Thyroid gland (tissue), 4 donors: ENCODE results near the gene FKRP. TPM values are rescaled to one million over a fixed set of nuclear protein-coding genes. Genes with fewer than 3 reads are reported as not detected.
A peak's percentile ranks its signal among the peaks of the same experiment; 100 is the strongest.
"Not testable (repeated sequence)": the region's sequence is repeated elsewhere in the genome, so short reads cannot be mapped to it uniquely, and the experiment has no call there.

Experiments
- DNase-seq, 2 donors: peaks; one replicate each; pipeline ENCODE4 v3.0.0-alpha.2; 2019
- H3K27ac ChIP-seq, 3 donors: fragments of 200-600 bp; sonication (generic); 1 replicate in 2 of 3; 2 replicates in 1 of 3; pipeline ENCODE4 v1.5.1; 2016 to 2019; ENCODE audit warnings: mild to moderate bottlenecking in 1 of 3, moderate library complexity in 1 of 3
- H3K27me3 ChIP-seq: fragments of 200-600 bp; sonication (generic); one replicate; pipeline ENCODE4 v1.5.1; 2019
- H3K36me3 ChIP-seq, 2 donors: fragments of 200-600 bp; sonication (generic); one replicate each; pipeline ENCODE4 v1.5.1; 2016 to 2019
- H3K4me1 ChIP-seq, 2 donors: fragments of 200-600 bp; sonication (generic); one replicate each; pipeline ENCODE4 v1.5.1; 2017 to 2019
- H3K4me3 ChIP-seq, 3 donors: fragments of 200-600 bp; sonication (generic); replicated peaks in 1 of 3; 1 replicate in 2 of 3; 2 replicates in 1 of 3; pipeline ENCODE4 v1.5.1; 2016; ENCODE audit warnings: mild to moderate bottlenecking in 1 of 3
- H3K9me3 ChIP-seq: fragments of 200-600 bp; sonication (generic); one replicate; pipeline ENCODE4 v1.5.1; 2017
- POLR2A ChIP-seq, 2 donors: fragments of 450-650 bp; IDR thresholded peaks; one replicate each; pipeline ENCODE4 v1.6.1; 2017; ENCODE audit warnings: antibody characterized with exemption in 2 of 2, mild to moderate bottlenecking in 2 of 2, moderate library complexity in 1 of 2
- WGBS, 2 donors: methylation state at CpG; one replicate each; pipeline ENCODE4 v1.1.5; 2017; 5-methylcytosine and 5-hydroxymethylcytosine counted together
- intact Hi-C: fragments of 100-400 bp; cut with DNase I; formaldehyde crosslinking; loops from one replicate; pipeline ENCODE4 v1.15.1; 2023
- total RNA-seq, 4 donors: library from RNA; depleted of rRNA; stranded (reverse); fragments of >200 nt; gene quantifications; one replicate each; pipeline ENCODE4 v1.2.3, GENCODE V29; 2016
- TF ChIP-seq, protein P1 (sequence below), 6 experiments: fragments of 200-600 bp in 3 of 6; fragments of 450-650 bp in 3 of 6; sonication (generic) in 3 of 6; IDR thresholded peaks; one replicate each; pipeline ENCODE4 v1.5.1; 2016 to 2019; ENCODE audit warnings: antibody characterized with exemption in 6 of 6, mild to moderate bottlenecking in 2 of 6, inconsistent platforms in 1 of 6, moderate library complexity in 1 of 6

The FKRP gene
- total RNA-seq, 4 donors from 2014 or later = 20.1 to 40.1 (median 23.1) TPM

DNA sequence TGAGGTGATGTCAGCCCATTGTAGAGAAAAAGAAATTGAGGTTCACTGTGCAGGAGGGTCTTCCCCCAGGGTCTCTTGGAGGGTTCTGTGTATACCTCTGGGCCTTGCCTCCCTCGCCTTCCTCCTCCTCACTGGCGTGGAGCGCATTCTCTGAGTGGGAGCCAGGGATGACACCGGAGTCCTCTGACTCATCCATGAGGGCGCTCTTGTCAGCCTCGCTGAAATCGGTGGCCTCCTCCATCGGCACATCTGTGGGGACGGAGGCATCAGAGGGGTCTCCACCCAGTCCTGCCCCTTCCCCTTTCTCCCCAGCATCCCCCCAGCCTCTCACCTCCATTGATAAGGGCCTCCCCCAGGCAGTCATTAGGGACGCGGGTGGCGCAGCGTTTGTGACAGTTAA lies 45.2 kb upstream of the FKRP start:
- Histone ChIP-seq H3K36me3 (peaks cover 77 to 78% of the 10 kb centered on the region in 2 donors), H3K9me3 (no peaks in the 10 kb centered on the region), H3K4me1 (peaks cover 4 to 5% of the 10 kb centered on the region in 2 donors), H3K27ac (no peak overlapping the region), H3K27me3 (no peaks in the 10 kb centered on the region), H3K4me3 (no peak overlapping the region)
- TF ChIP-seq, protein P1, sequence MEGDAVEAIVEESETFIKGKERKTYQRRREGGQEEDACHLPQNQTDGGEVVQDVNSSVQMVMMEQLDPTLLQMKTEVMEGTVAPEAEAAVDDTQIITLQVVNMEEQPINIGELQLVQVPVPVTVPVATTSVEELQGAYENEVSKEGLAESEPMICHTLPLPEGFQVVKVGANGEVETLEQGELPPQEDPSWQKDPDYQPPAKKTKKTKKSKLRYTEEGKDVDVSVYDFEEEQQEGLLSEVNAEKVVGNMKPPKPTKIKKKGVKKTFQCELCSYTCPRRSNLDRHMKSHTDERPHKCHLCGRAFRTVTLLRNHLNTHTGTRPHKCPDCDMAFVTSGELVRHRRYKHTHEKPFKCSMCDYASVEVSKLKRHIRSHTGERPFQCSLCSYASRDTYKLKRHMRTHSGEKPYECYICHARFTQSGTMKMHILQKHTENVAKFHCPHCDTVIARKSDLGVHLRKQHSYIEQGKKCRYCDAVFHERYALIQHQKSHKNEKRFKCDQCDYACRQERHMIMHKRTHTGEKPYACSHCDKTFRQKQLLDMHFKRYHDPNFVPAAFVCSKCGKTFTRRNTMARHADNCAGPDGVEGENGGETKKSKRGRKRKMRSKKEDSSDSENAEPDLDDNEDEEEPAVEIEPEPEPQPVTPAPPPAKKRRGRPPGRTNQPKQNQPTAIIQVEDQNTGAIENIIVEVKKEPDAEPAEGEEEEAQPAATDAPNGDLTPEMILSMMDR (IDR thresholded peaks at IDR 0.05) = no peak
- no peak for TF ChIP-seq POLR2A (IDR thresholded peaks at IDR 0.05)
- 93 to 95% methylated on average over 8 to 13 of the region's 13 CpGs for WGBS, 2 donors
- intact Hi-C loops = no loop called here
- no peak for DNase-seq

DNA sequence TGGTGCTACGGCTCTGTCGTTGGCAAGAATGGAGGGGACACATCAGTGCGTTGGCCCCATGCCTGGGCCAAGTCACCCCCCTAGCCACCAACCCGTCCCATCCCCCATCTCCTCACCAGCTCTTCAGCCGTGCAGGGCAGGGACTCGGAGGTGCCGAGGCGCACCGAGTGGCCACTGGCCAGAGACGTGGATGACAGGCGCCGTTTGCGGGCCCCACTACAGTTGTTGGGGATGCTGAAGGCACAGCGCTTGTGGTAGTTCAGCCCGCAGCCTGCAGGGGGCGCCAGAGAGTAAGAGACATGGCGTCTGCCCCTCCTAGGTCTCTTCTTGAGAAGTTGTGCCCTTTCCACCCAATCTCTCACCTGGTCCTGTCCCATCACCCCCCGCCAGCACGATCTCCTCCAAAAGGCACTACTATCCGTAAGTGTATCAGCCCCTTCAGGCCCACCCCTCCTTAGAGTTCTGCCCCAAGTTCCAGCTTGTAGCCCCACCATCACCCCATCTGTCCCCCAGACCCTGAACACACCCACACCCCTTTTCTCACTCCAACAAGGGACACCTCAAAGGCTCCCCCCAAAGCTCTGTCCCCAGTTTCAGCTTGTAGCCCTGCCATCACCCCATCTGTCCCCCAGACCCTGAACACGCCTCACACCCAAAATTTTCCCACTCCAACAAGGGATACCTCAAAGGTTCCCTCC lies 41.3 kb upstream of the FKRP start:
- Histone ChIP-seq H3K27ac (no peak overlapping the region), H3K27me3 (no peaks in the 10 kb centered on the region), H3K9me3 (no peaks in the 10 kb centered on the region), H3K4me3 (no peak overlapping the region), H3K4me1 (no peaks in the 10 kb centered on the region), H3K36me3 (peaks cover 46 to 60% of the 10 kb centered on the region in 2 donors)
- intact Hi-C loops = no loop called here
- TF ChIP-seq, protein P1 (IDR thresholded peaks at IDR 0.05) = peak; percentile 68 to 96 (median 80)
- no peak for TF ChIP-seq POLR2A (IDR thresholded peaks at IDR 0.05)
- 41 to 56% methylated on average over 11 to 20 of the region's 21 CpGs for WGBS, 2 donors
- peak; percentile 65 to 70 for DNase-seq

DNA sequence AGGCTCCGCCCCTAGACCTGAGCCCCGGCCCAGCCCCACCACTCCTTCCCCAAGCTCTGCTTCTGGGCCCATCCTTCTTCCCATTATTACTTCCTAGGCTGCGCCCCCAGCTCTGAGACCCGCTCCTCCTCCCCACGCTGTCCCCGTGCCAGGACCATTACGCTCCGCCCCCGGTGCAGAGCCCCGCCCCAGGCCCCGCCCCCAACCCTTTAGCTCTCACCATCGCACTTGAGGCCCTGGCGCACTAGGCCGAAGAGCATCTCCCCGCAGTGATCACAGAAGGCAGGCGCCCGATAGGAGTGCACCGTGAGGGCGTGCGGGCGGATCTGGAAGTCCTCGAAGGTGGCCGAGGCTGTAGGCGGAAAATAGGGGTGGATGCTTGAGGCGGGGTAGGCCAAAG lies 35.2 kb upstream of the FKRP start:
- no peak for DNase-seq
- no peaks in the 10 kb centered on the region for H3K27me3 ChIP-seq
- H3K36me3 ChIP-seq = peaks cover 8 to 20% of the 10 kb centered on the region in 2 donors
- peaks cover 11 to 15% of the 10 kb centered on the region in 2 donors for H3K4me1 ChIP-seq
- TF ChIP-seq, protein P1 (IDR thresholded peaks at IDR 0.05) = no peak
- no peak for TF ChIP-seq POLR2A (IDR thresholded peaks at IDR 0.05)
- intact Hi-C loops = loop anchor here (5.0 kb wide), 1 partner anchor 37 kb away; the partner anchor contains the start of genes FKRP and STRN4
- H3K9me3 ChIP-seq = no peaks in the 10 kb centered on the region
- H3K4me3 ChIP-seq = no peak overlapping the region
- whole genome bisulfite sequencing, 2 donors = 84 to 87% methylated on average over 25 of the region's 25 CpGs
- H3K27ac ChIP-seq = no peak overlapping the region

DNA sequence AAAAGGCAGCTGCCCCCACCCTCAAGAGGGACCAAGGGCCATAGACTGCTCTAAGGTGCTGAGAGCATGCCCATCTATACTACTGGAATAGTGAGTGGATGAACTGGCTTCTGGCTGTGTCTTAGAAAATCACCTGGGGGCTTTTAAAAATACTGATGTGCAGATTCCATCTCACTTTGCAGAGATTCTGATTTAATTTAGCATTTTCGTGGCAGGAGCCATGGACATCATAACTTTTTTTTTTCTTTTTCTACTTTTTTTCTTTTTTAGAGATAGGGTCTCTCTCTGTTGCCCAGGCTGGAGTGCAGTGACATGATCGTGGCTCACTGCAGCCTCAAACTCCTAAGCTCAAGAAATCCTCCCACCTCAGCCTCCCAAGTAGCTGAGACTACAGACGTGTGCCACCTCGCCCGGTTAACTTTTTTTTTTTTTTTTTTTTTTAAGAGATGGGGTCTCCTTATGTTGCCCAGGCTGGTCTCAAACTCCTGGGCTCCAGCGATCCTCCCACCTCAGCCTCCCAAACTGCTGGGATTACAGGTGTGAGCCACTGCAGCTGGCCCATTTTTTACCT lies 33.0 kb upstream of the FKRP start:
- not testable (repeated sequence) for H3K9me3 ChIP-seq

DNA sequence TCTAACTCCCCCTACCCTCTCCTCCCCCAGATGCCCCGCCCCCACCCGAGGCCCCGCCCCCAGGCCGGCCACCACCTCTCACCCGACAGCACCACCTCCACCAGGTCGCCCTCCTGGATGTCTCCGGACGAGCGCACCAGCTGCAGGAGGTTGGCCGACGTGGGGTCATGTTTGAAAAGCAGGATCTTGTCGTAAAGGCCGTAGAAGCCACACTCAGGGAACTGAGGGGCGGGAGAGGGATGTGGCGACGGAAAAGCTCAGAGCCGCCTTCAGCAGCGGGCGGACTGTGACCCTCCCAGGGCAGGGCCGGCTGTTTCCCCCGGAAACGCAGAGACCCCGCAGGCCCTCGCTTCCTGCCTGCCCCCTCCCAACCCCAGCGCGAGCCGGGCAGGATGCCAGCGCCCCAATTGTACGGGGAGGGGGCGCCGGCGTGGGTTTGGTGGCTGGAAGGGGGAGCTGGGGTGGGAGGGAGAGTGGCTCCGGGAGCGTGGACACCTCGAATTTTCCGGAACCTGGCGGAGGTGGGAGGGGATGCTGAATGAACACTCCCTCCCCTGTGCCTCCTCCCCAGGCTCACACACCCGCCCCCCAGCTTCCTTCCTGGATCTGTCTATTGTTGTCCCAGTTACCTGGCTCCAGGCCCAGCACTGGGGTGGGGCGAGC lies 31.9 kb upstream of the FKRP start:
- TF ChIP-seq, protein P1 (IDR thresholded peaks at IDR 0.05) = no peak
- peak in 1 of 2 donors; percentile 5 for TF ChIP-seq POLR2A (IDR thresholded peaks at IDR 0.05)
- 0% methylated on average over 7 to 9 of the region's 39 CpGs for WGBS, 2 donors
- Histone ChIP-seq H3K27ac (peak overlapping the region; percentile 70 to 98 (median 96)), H3K4me1 (peaks cover 23 to 28% of the 10 kb centered on the region in 2 donors), H3K9me3 (no peaks in the 10 kb centered on the region), H3K4me3 (peak overlapping the region; percentile 40 to 65 (median 41)), H3K36me3 (peaks cover 8 to 11% of the 10 kb centered on the region in 2 donors), H3K27me3 (no peaks in the 10 kb centered on the region)
- DNase-seq = peak; percentile 98 to 99
- intact Hi-C loops = loop anchor here (5.0 kb wide), 1 partner anchor 33 kb away; the partner anchor contains the start of genes FKRP and STRN4

More for the DNA sequence above, 33.0 kb upstream of the FKRP start:
- Histone ChIP-seq H3K27ac (peak overlapping the region in 2 of 3 donors; percentile 96 to 98), H3K4me1 (peaks cover 19 to 23% of the 10 kb centered on the region in 2 donors), H3K36me3 (peaks cover 8 to 14% of the 10 kb centered on the region in 2 donors)
- not testable (repeated sequence) for H3K27me3 ChIP-seq, DNase-seq, H3K4me3 ChIP-seq
- intact Hi-C loops = loop anchor here (5.0 kb wide), 1 partner anchor 34 kb away; the partner anchor contains the start of genes FKRP and STRN4
- WGBS, 2 donors = 85 to 90% methylated on average over 6 of the region's 6 CpGs
